ENCODE data around the gene KCNG2.

DNA sequence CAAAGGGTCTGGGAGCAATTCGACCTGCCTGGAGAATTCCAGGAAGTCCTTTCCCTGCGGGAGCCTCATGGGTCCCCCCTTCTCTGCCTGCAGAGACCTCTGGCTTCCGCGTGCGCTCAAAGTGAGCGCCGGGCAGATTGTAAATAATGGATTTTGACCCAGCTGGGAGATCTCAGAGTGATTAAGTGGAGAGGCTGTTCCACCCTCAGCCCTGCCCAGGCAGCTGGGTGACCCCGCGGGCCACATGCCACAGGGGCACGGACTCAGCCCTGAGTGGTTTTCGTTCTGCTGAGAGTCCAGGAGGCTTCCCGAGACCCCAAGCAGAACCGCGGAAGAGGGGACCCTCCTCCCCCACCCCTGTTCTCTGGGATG is 1.2 kb downstream of the KCNG2 start:
- no peak for TF ChIP-seq EZH2phosphoT487 (conservative IDR thresholded peaks at IDR 0.05; ENCODE audit: low read length)
- TF ChIP-seq, protein P1, sequence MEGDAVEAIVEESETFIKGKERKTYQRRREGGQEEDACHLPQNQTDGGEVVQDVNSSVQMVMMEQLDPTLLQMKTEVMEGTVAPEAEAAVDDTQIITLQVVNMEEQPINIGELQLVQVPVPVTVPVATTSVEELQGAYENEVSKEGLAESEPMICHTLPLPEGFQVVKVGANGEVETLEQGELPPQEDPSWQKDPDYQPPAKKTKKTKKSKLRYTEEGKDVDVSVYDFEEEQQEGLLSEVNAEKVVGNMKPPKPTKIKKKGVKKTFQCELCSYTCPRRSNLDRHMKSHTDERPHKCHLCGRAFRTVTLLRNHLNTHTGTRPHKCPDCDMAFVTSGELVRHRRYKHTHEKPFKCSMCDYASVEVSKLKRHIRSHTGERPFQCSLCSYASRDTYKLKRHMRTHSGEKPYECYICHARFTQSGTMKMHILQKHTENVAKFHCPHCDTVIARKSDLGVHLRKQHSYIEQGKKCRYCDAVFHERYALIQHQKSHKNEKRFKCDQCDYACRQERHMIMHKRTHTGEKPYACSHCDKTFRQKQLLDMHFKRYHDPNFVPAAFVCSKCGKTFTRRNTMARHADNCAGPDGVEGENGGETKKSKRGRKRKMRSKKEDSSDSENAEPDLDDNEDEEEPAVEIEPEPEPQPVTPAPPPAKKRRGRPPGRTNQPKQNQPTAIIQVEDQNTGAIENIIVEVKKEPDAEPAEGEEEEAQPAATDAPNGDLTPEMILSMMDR (IDR thresholded peaks at IDR 0.05; ENCODE audit: insufficient read depth, low read length, poor library complexity, severe bottlenecking): no peak

Measured in SU-DHL-6 (cell line).